Hematopoietic multipotent progenitor cell (in vitro differentiated cells): ENCODE data around the gene GPR4. TPM values are rescaled to one million over a fixed set of nuclear protein-coding genes. Genes with fewer than 3 reads are reported as not detected.

Experiments used
- DNase-seq, 3 donors: peaks; one replicate each; pipeline ENCODE4 v3.0.0-alpha.2; 2011 to 2015; ENCODE audit warnings: low read depth in 2 of 3, low spot score in 2 of 3
- small RNA-seq: library from RNA; depleted of rRNA; stranded (forward); fragments of <200 nt; gene quantifications from one replicate; pipeline ENCODE3, GENCODE V24; 2012
- total RNA-seq: library from RNA; depleted of rRNA; stranded (reverse); fragments of >200 nt; gene quantifications from one replicate; pipeline ENCODE4 v1.2.3, GENCODE V29; 2012

GPR4 gene
- total RNA-seq, 1 donor = not detected

DNA sequence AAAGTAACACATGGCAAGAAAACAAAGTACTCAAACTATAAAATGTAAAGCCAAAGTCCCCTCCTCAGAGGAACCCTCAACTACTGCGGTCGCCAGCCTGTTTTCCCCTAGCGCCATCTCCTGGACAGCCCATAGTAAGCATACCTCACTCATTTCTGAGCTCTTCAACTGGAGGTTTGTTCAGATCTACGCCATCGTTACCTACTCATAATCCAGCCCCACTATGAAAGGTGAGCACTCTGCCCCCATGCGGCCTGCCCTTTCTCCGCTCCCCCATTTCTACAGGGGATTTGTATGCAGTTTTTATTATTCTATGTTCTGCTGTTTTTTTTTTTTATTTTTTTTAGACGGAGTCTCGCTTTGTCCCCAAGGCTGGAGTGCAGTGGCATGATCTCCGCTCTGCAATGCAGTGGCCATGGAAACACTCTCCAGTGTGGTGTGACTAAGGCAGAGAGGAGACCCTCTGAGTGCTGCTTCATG, 43.6 kb downstream of the GPR4 start:
- DNase-seq = peak; percentile 24 to 94 (median 90)

DNA sequence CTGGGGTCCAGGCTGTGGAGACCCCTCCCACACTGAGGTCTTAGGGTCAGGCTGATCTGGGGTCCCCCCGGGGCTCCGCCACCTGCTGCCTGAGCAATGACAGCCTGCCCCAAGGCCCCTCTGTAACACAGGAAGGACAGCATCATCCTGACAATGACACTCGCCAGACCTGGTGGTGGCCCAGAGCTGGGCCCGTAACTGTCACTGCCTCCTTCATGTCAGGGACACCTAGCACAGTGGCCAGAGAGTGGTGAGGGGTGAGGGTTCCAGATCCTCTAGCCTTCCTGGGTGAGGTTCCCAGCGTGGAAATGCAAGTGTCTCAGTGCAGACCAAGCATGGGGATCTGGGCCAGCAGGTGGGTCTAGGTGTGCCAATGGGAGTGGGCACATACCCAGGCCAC, 45.2 kb downstream of the GPR4 start:
- no peak for DNase-seq

DNA sequence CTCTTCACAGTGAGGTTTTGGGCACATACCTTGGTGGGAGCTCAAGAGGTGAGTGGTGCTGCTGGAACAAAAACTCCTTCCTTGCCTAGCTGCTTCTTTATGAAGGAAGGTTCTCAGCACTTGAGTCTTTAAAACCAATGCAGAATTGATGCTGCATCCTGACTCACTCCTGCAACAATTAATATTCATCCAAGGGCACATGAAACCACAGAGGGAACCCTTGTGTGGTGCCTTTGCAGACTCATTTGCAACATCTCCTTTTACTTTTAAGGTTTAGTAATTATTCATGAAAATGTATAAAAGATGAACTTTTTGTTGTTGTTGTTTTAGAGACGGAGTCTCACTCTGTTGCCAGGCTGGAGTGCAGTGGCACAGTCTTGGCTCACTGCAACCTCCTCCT, 47.5 kb downstream of the GPR4 start:
- no peak for DNase-seq

DNA sequence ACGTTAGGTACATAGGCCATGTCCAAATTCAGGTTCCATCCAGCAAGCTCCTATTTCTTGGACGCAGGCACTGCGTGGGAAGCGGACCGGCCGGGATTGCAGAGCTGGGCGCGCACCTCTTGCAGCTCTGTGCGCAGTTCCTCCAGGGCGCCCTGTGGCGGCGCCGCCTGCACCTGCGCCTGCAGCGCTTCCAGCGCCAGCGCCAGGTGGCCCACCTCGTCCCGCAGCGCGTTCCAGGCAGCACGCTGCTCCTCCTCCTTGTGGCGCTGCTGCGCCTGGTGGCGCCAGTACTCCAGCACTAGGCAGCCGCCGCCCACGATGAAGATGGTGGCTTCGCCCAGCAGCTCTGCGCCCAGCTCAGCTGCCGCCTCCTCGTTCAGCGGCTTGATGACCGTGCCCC, 48.5 kb downstream of the GPR4 start:
- no peak for DNase-seq

DNA sequence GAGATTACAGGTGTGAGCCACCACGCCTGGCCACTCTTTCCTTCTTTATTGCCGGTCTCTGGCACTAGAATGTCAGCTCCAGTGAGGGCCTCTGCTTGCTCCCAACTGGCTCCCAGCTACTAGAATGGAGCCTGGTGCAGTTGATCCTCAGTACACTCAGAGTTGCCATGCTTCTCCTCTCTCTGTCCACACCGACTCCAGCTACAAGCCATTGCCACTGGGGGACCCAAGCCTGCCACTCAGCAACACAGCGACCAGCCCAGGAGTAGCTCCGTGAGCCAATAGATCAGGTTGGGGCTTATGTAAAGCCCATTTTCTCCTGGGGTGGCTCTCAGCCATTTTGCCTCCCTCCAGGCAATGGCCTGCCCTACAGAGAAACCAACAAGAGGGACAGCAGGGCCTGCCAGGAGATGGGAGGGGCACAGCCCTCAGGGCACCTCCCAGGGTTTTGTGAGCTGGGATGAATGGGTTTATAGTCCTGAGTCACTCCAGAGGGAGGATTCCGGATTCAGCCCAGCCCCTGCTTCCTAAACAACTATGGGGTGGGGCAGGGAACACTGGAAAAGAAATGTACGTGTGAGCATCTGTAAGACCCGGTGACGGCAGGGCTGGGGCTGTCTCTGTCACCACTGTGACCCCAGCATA, 53.9 kb downstream of the GPR4 start:
- DNase-seq = no peak

DNA sequence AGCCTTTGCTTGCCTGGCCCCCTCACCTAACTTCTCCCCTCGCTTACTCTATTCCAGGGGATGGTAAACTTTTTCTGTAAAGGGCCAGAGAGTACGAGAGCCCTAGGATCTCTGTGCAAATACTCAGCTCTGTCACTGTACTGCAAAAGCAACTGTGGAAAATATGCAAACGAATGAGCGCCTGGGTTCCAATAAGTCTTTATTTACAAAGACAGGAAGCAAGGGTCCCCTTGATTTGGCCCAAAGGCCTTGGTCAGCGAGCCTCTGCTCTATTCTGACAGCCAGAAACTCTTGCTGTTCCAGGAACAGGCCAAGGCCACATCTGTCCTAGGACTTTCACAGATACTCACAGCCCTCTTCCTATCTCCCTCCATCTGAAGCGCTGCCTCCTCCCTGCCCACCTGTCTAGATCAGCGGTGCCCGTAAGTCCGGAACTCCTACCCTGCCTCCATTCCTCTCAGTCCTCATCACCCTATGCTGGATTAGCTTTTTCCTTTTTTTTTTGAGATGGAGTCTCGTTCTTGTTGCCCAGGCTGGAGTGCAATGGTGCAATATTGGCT, 54.7 kb downstream of the GPR4 start:
- DNase-seq = no peak

DNA sequence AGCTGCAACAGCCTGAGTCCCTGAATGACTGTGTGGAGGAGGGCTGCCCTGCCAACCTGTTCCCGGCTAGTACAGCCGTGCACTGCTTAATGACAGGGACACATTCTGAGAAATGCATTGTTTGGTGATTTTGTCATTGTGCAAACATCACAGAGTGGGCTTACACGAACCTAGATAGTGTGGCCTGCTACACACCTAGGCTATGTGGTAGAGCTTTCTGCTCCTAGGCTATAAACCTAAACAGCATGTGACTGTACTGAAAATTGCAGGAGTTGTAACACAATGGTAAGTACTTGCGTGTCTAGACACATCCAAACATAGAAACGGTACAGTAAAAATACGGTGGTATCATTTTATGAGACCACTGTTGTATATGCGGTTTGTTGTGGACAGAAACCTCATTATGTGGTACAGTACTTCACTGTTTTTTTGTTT, 59.8 kb downstream of the GPR4 start:
- no peak for DNase-seq

Small RNA genes lying within 50 kb of the gene (small RNA-seq; reads per million reads assigned to genes)
- not detected for gene RN7SL836P

Other genes starting within 250 kb of the GPR4 start
- 29.1 TPM for gene ERCC2, start 231.6 kb downstream of the GPR4 start, total RNA-seq
- 2.7 TPM for gene PPP1R13L, start 197.1 kb downstream of the GPR4 start, total RNA-seq
- gene POLR1G, start 195.6 kb downstream of the GPR4 start, total RNA-seq = 4.3 TPM
- 95.3 TPM for gene ERCC1, start 178.3 kb downstream of the GPR4 start, total RNA-seq
- gene FOSB, start 134.2 kb downstream of the GPR4 start, total RNA-seq = 300 TPM
- 11.8 TPM for gene RTN2, start 105.2 kb downstream of the GPR4 start, total RNA-seq
- 1.9 TPM for gene PPM1N, start 103.8 kb downstream of the GPR4 start, total RNA-seq
- 116 TPM for gene VASP, start 94.7 kb downstream of the GPR4 start, total RNA-seq
- gene OPA3, start 17.4 kb downstream of the GPR4 start, total RNA-seq = 5.9 TPM
- 34.2 TPM for gene EML2, start 37.2 kb upstream of the GPR4 start, total RNA-seq
- gene GIPR, start 66.0 kb upstream of the GPR4 start, total RNA-seq = under 0.01 TPM
- gene SNRPD2, start 89.7 kb upstream of the GPR4 start, total RNA-seq = 215 TPM
- 17.8 TPM for gene QPCTL, start 90.5 kb upstream of the GPR4 start, total RNA-seq
- gene FBXO46, start 128.7 kb upstream of the GPR4 start, total RNA-seq = 19.1 TPM
- not detected for gene MEIOSIN, start 131.2 kb upstream of the GPR4 start, total RNA-seq
- 1.6 TPM for gene SIX5, start 167.0 kb upstream of the GPR4 start, total RNA-seq
- gene DMPK, start 180.3 kb upstream of the GPR4 start, total RNA-seq = 1.1 TPM
- 8.3 TPM for gene DMWD, start 190.6 kb upstream of the GPR4 start, total RNA-seq
- gene RSPH6A, start 213.1 kb upstream of the GPR4 start, total RNA-seq = 0.27 TPM